Measurements from ENCODE around the gene SLC23A3.

- no peak for TF ChIP-seq POLR2A (IDR thresholded peaks at IDR 0.05)
- TF ChIP-seq, protein P1, sequence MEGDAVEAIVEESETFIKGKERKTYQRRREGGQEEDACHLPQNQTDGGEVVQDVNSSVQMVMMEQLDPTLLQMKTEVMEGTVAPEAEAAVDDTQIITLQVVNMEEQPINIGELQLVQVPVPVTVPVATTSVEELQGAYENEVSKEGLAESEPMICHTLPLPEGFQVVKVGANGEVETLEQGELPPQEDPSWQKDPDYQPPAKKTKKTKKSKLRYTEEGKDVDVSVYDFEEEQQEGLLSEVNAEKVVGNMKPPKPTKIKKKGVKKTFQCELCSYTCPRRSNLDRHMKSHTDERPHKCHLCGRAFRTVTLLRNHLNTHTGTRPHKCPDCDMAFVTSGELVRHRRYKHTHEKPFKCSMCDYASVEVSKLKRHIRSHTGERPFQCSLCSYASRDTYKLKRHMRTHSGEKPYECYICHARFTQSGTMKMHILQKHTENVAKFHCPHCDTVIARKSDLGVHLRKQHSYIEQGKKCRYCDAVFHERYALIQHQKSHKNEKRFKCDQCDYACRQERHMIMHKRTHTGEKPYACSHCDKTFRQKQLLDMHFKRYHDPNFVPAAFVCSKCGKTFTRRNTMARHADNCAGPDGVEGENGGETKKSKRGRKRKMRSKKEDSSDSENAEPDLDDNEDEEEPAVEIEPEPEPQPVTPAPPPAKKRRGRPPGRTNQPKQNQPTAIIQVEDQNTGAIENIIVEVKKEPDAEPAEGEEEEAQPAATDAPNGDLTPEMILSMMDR (IDR thresholded peaks at IDR 0.05) = no peak
These were observed 6.3 kb upstream of the SLC23A3 start for GRCh38 chr2:219175928-219176817.
